SIG-M5 (cell line): ENCODE measurements around the gene ZNRF1.
A peak's percentile ranks its signal among the peaks of the same experiment; 100 is the strongest.

ENCODE experiments used
- DNase-seq: peaks from one replicate; lab custom pipeline; 2025; lab: John Stamatoyannopoulos, UW

The ZNRF1 gene

DNA sequence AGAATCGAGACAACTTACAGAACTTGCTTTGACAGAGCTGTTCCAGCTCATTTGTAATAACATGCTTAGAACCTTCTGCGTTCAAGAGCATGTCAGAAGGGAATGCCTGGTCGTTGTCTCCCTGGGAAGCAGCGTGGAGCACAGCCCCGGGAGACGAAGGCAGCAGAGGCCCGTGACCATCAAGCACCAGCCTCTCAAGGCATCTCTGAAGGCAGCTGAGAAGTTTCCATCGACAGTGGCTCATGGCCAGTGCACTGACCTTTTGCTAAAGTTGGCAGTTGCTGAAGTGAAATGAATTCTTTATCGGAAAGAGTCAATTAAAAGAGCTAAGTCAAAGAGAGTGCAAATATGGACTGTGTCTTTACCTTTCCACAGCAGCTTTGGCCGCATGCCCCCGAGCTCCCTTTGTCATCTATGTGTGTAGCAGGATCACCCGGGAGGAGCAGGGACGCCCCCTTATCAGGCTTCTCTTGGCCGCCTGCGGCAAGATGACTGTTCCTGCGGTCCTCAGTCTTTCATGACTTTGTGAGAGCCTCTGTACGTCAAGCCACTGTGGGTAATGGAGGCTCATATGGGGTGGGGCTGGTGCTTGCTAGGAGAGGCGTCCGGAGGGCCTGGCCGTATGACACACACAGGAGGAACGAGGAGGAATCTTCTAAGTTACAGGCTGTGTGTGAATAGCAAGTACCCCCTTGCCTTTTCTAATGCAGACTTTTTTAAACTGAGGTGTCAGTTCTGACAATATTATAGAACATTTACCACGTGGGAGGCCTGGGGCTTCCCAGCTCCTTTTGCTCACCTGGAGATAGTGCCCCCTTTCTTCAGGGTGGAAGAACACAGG, 63.5 kb downstream of the ZNRF1 start:
- DNase-seq = no peak

- no peak for DNase-seq
Observed at GRCh38 chr16:75062976-75063346, 64.1 kb downstream of the ZNRF1 start.

DNA sequence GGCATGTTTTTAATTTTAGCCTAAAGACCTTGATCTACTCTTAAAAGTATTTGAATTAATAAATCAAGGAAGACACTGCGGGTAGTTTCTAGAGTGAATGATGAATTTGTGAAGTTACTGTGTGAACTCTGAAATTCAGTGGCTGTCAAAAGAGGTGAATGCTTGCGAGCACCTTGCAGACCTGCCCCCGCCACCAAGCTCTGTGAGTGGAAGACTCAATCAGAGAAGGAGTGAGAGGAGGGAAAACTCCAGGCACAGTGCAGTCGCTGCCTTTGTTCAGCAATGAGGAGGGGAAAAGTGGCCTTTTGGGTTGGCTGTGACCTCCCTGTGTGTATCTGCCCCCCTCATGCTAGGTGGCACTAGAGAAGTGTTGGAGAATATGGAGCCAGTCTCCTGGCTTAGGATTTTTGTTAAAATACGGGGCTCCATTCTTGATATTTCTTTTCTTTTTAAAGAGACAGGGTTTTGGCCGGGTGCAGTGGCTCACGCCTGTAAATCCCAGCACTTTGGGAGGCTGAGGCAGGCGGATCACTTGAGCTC, 64.8 kb downstream of the ZNRF1 start:
- no peak for DNase-seq

- DNase-seq = peak; percentile 75
Observed at GRCh38 chr16:75064403-75065148, 65.8 kb downstream of the ZNRF1 start.

DNA sequence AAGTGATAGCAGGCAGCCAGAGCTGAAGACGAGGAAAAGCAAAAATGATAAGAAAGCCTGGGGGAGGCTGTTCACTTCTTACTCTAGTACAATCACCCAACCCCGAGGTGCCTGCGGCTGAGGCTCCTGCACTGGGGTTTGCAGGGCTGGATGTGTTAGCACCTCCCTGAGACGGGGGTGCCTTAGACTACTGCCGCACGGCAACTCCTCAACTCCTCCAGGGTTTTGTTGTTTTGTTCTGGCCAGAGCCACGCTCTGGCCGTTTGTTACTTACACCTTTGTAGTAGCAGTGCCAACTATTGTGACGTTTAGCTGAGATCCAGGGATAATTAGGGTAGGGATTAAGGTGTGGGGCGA, 66.3 kb downstream of the ZNRF1 start:
- DNase-seq = no peak

DNA sequence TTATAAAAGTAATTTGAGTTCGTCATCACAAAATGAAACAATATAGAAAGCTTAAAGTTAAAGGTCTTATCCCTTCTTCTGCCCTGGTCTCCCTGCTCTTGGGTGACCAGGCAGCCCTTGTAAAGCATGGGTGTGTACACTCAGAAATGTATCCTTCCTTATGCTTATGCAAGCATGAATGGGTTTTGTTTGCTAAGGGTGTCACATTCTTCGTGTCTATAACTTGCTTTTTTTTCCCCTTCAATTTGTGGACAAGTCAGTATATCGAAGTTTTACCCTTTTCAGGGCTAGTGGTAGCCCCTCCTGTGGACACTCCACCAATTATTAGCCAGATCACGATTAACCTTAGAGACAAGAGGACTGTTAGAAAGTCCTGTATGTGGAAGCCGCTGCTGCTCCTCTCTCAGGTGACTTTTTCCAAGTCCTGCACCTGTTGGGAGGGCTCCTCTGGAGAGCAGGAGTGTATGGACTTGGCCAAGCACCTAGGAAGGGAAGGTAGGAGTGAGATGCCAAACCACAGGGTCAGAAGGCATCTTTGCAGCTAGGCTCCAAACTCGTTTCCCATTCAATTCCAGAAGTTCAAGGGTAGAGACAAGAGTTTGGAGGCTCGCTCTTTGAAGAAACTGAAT, 66.8 kb downstream of the ZNRF1 start:
- no peak for DNase-seq

DNA sequence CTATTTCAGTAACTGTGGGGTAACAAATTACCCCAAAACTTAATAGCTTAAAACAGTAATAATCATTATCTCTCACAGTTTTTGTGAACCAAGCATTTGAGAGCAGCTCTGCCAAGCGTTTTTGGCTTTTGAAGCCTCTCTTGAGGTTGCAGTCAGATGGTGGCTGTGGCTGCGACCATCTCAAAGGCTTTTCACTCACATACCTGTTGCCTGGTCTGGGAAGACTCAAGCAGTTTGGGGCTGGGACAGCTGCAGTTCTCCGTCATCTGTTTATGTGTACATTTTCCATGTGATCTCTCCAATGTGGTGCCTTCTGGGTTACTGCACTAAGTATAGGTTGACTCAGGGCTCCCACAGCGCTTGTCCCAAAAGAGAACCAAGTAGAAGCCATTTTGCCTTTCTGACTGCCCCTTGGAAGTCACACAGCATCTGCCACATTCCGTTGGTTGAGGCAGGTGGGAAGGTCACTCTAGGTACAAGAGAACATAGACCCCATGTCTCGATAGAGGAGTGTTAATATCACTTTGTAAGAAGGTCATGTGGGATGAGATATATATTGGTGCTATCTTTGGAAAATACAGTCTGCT, 68.1 kb downstream of the ZNRF1 start:
- DNase-seq = no peak

DNA sequence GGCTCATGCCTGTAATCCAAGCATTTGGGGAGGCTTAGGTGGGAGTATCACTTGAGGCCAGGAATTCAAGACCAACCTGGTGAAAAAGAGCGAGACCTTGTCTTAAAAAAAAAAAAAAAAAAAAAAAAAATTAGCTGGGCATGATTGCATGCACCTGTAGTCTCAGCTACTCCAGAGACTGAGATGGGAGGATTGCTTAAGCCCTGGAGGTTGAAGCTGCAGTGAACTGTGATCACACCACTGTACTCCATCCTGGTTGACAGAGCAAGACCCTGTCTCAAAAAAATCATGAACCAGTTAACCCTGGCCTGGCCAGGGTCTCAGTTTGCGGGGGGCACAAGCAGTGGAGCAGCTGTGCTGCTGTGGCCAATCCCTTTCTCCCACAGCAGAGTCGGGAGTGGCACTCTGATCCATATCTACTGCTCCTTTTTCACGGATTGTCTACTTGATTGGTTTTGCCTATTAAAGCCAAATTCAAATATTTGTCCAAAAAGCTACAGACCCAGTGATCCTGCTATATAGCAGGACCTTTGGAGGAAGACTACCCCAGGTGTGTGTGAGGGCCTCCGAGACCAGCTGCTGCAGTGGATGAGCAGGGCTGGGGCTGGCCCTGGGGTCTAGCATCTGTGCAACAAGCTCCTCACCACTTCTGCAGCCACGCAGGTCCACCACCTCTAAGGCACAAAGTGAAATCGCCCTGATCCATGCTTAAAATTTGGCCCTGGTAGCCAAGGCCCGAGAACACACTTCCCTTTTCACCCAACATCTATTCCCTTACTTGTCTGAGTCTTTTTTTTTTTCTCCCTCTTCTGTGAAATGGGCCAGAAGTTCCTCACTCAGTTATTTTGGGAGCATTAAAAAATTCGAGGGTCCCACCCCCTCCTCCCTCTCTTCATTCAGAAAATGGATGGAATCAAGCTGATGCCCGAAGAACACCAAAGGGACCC, 69.5 kb downstream of the ZNRF1 start:
- no peak for DNase-seq

- no peak for DNase-seq
Observed at GRCh38 chr16:75070012-75070841, 71.4 kb downstream of the ZNRF1 start.

DNA sequence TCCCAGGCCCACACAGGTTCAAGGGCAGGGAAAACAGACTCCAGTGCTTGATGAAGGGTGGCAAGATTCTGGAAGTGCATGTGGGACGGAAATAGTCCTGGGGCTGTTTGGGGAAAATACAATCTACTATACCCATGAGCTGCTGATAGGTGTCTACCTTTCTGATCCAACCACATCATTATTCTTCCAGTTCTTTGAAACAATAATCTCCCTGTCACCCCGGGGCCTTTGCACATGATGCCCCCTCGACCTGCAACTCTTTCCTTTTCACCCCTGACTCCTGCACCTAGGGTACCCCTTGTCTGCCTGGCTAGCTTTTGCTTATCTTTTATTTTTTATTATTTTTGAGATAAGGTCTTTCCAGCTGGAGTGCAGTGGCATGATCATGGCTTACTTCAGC, 72.8 kb downstream of the ZNRF1 start:
- DNase-seq = no peak

DNA sequence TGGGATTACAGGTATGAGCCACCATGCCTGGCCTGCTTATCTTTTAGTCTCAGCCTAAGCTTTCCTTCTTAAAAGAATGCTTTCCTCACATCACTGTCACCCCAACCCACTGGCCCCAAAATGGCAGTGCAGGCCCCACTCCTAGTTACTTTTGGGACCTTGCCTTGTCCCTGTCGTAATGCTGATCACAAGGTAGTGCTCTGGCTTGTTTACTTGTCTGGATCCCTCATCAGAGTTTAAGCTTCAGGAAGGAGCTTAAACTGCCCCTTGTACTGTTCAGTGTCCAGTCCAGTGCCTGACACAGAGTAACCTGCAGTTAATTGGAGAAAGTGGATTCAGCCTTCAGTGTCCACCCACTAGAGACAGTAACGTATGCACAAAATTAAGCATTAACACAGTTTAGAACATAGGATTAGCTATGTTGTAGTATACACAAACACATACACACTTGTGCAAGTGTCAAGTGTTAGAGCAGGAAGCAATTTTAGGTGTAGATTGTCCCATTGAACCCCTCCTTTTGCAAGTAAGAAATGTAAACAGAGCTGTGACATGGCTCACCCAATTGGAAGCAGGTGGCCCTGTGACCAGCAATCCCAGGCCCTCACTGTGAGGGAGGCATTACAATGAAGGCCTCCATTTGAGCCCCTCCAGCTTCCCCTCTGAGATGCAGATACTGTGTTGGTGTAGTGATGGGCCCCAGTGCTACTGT, 73.6 kb downstream of the ZNRF1 start:
- no peak for DNase-seq

GRCh38 chr16:75073545-75074303, 74.9 kb downstream of the ZNRF1 start:
- no peak for DNase-seq

- no peak for DNase-seq
Observed at GRCh38 chr16:75074304-75074793, 75.5 kb downstream of the ZNRF1 start.

- peak; percentile 52 for DNase-seq
Observed at GRCh38 chr16:75074920-75075687, 76.3 kb downstream of the ZNRF1 start.

GRCh38 chr16:75075688-75076268, 77.0 kb downstream of the ZNRF1 start:
- DNase-seq = no peak

- no peak for DNase-seq
Observed at GRCh38 chr16:75078886-75079285, 80.1 kb downstream of the ZNRF1 start.

GRCh38 chr16:75079346-75079926, 80.6 kb downstream of the ZNRF1 start:
- no peak for DNase-seq
